HepG2 (cell line): ENCODE data around the gene ZNF385B.

Experiments
- CTCF ChIP-seq: sonication (generic); formaldehyde crosslinking; IDR thresholded peaks from 2 replicates; pipeline ENCODE4 v1.5.0; 2020; ENCODE audit warnings: mild to moderate bottlenecking, missing genetic modification reagents, moderate library complexity
- E2F5 ChIP-seq: sonication (generic); formaldehyde crosslinking; conservative IDR thresholded peaks from 2 replicates; pipeline ENCODE4 v1.4.0; 2020; ENCODE audit warnings: missing genetic modification reagents
- FOXK1 ChIP-seq: sonication (generic); formaldehyde crosslinking; IDR thresholded peaks from 2 replicates; pipeline ENCODE4 v1.4.0; 2020; ENCODE audit warnings: low read depth, missing genetic modification reagents, borderline replicate concordance
- PBX3 ChIP-seq: sonication (generic); formaldehyde crosslinking; IDR thresholded peaks from 2 replicates; pipeline ENCODE4 v1.8.1; 2023; ENCODE audit warnings: missing genetic modification reagents, inconsistent platforms, borderline replicate concordance
- POLR2A ChIP-seq, 2 experiments: IDR thresholded peaks; 2 replicates each; pipeline ENCODE4 v1.6.1; 2011; ENCODE audit warnings: low read depth in 2 of 2, low read length in 2 of 2, mild to moderate bottlenecking in 1 of 2, moderate library complexity in 1 of 2; ENCODE audit not compliant: insufficient read depth in 1 of 2
- POLR2AphosphoS5 ChIP-seq: IDR thresholded peaks from 2 replicates; pipeline ENCODE4 v1.6.1; 2012; ENCODE audit warnings: low read depth, low read length
- RAD21 ChIP-seq: fragments of 450-650 bp; formaldehyde crosslinking; IDR thresholded peaks from 2 replicates; pipeline ENCODE4 v1.5.0; 2020; ENCODE audit warnings: mild to moderate bottlenecking
- ZBTB49 ChIP-seq: sonication (generic); formaldehyde crosslinking; IDR thresholded peaks from 2 replicates; pipeline ENCODE4 v1.4.0; 2020; ENCODE audit warnings: missing genetic modification reagents, borderline replicate concordance
- ZNF644 ChIP-seq: IDR thresholded peaks from 2 replicates; pipeline ENCODE4 v1.6.1; 2016; ENCODE audit warnings: low read depth
- ZSCAN25 ChIP-seq: sonication (generic); formaldehyde crosslinking; IDR thresholded peaks from 2 replicates; pipeline ENCODE4 v1.8.0; 2022; ENCODE audit warnings: mild to moderate bottlenecking, missing genetic modification reagents

- TF ChIP-seq ZBTB49 (CRISPR knock-in tag) (no peak), RAD21 (CRISPR knock-in tag) (no peak), CTCF (CRISPR knock-in tag) (no peak), POLR2A (IDR thresholded peaks at IDR 0.05; ENCODE audit: insufficient read depth in 1 of 2, low read depth in 2 of 2, low read length in 2 of 2) (no peak), ZNF644 (CRISPR knock-in tag) (no peak), ZSCAN25 (CRISPR knock-in tag) (no peak), PBX3 (CRISPR knock-in tag) (no peak), FOXK1 (CRISPR knock-in tag) (no peak), POLR2AphosphoS5 (no peak), E2F5 (CRISPR knock-in tag) (no peak)
Observed at GRCh38 chr2:179478771-179479170, 382.6 kb downstream of the ZNF385B start.
